Testis (tissue), 3 donors: ENCODE data around the gene UVRAG. TPM values are rescaled to one million over a fixed set of nuclear protein-coding genes. Genes with fewer than 3 reads are reported as not detected.
"Not testable (repeated sequence)": the region's sequence is repeated elsewhere in the genome, so short reads cannot be mapped to it uniquely, and the experiment has no call there.

ENCODE experiments used
- DNase-seq: peaks from one replicate; pipeline ENCODE4 v3.0.0-alpha.2; 2019
- H3K27ac ChIP-seq, 2 donors: fragments of 200-600 bp; sonication (generic); one replicate each; pipeline ENCODE4 v1.5.1; 2019
- H3K27me3 ChIP-seq: fragments of 200-600 bp; sonication (generic); one replicate; pipeline ENCODE4 v1.5.1; 2019
- H3K36me3 ChIP-seq: fragments of 200-600 bp; sonication (generic); one replicate; pipeline ENCODE4 v1.5.1; 2017; ENCODE audit warnings: low read depth; ENCODE audit errors: missing control alignments
- H3K4me1 ChIP-seq: fragments of 200-600 bp; sonication (generic); one replicate; pipeline ENCODE4 v1.5.1; 2019
- H3K4me3 ChIP-seq, 2 donors: fragments of 200-600 bp; sonication (generic); one replicate each; pipeline ENCODE4 v1.5.1; 2017 to 2019
- H3K9me3 ChIP-seq: fragments of 200-600 bp; sonication (generic); one replicate; pipeline ENCODE4 v1.5.1; 2017
- POLR2A ChIP-seq: fragments of 450-650 bp; IDR thresholded peaks from one replicate; pipeline ENCODE4 v1.6.1; 2017; ENCODE audit warnings: antibody characterized with exemption, mild to moderate bottlenecking, moderate library complexity
- WGBS, 2 donors: methylation state at CpG; one replicate each; pipeline ENCODE4 v1.1.5; 2018; 5-methylcytosine and 5-hydroxymethylcytosine counted together
- intact Hi-C: fragments of 100-400 bp; cut with DNase I; formaldehyde crosslinking; loops from one replicate; pipeline ENCODE4 v1.15.1; 2023; ENCODE audit warnings: low total_unique reads
- polyA plus RNA-seq: library from polyadenylated mRNA; stranded (reverse); fragments of 350-450 nt; fragmentation: Illumina TruSeq; extraction: RNeasy Lipid Tissue Mini Kit (QIAGEN cat#74804); gene quantifications from one replicate; pipeline ENCODE4 v1.2.3, GENCODE V29; 2014; ENCODE audit warnings: low read depth, low replicate concordance; ENCODE audit not compliant: insufficient read depth
- total RNA-seq, 2 donors: library from RNA; depleted of rRNA; stranded (reverse); fragments of >200 nt; gene quantifications; one replicate each; pipeline ENCODE4 v1.2.3, GENCODE V29; 2016
- TF ChIP-seq, protein P1 (sequence below), 3 experiments: fragments of 450-650 bp in 2 of 3; fragments of 200-600 bp in 1 of 3; sonication (generic) in 1 of 3; IDR thresholded peaks; one replicate each; pipeline ENCODE4 v1.5.1; 2016 to 2019; ENCODE audit warnings: antibody characterized with exemption in 3 of 3, mild to moderate bottlenecking in 2 of 3, moderate library complexity in 1 of 3

Gene UVRAG
- total and polyA plus RNA-seq, 3 donors from 2014 or later = 10.8 to 22.4 (median 20.1) TPM

DNA sequence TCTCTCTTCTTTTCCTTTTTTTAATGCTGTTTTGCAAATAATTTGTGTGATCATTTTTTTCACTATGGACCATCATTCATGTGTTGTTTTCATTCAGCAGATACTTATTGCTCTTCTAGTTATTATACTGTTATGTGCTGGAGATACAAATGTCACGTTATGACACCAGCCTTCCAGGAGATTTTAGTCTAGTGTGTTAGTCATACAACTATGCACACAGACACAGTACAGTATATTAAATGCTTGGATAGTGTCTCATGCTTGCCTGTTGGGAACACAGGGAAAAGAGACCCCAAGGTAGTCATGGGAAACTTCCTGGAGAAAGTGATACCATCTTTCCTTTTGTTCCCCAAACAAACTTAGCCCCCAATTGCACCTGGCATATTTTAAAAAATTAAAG, 116.1 kb downstream of the UVRAG start:
- Histone ChIP-seq H3K9me3 (no peaks in the 10 kb centered on the region), H3K27me3 (no peaks in the 10 kb centered on the region), H3K4me3 (no peak overlapping the region), H3K4me1 (no peaks in the 10 kb centered on the region), H3K36me3 (no peaks in the 10 kb centered on the region), H3K27ac (no peak overlapping the region)
- DNase-seq = no peak
- 82 to 90% methylated on average over 1 of the region's 1 CpG for WGBS, 2 donors
- intact Hi-C loops = no loop called here
- TF ChIP-seq, protein P1, sequence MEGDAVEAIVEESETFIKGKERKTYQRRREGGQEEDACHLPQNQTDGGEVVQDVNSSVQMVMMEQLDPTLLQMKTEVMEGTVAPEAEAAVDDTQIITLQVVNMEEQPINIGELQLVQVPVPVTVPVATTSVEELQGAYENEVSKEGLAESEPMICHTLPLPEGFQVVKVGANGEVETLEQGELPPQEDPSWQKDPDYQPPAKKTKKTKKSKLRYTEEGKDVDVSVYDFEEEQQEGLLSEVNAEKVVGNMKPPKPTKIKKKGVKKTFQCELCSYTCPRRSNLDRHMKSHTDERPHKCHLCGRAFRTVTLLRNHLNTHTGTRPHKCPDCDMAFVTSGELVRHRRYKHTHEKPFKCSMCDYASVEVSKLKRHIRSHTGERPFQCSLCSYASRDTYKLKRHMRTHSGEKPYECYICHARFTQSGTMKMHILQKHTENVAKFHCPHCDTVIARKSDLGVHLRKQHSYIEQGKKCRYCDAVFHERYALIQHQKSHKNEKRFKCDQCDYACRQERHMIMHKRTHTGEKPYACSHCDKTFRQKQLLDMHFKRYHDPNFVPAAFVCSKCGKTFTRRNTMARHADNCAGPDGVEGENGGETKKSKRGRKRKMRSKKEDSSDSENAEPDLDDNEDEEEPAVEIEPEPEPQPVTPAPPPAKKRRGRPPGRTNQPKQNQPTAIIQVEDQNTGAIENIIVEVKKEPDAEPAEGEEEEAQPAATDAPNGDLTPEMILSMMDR (IDR thresholded peaks at IDR 0.05) = no peak
- no peak for TF ChIP-seq POLR2A

GRCh38 chr11:75933736-75934135, 118.7 kb downstream of the UVRAG start:
- intact Hi-C loops, H3K9me3 ChIP-seq, H3K4me3 ChIP-seq, H3K27me3 ChIP-seq, H3K27ac ChIP-seq, H3K36me3 ChIP-seq, DNase-seq, H3K4me1 ChIP-seq: not testable (repeated sequence)
- WGBS, 2 donors = 75 to 91% methylated on average over 1 of the region's 1 CpG

DNA sequence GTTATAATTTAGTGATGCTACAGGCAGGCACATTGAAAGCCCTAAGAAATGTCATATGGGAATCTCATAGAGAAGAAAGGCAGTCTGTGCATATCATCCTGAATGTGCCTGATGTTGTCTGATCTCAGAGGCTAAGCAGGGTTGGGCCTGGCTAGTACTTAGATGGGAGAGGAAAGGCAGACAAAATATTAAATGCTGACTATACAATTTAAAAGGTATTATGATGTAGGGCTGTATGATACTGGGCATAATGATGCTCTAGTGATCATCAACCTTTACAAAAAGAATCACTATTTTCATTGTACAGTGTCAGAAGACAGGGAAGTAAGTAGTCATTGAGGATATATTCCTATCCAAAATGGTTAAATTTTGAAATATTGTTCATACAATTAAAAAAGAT, 119.8 kb downstream of the UVRAG start:
- intact Hi-C loops = no loop called here
- H3K9me3 ChIP-seq = no peaks in the 10 kb centered on the region
- DNase-seq = no peak

DNA sequence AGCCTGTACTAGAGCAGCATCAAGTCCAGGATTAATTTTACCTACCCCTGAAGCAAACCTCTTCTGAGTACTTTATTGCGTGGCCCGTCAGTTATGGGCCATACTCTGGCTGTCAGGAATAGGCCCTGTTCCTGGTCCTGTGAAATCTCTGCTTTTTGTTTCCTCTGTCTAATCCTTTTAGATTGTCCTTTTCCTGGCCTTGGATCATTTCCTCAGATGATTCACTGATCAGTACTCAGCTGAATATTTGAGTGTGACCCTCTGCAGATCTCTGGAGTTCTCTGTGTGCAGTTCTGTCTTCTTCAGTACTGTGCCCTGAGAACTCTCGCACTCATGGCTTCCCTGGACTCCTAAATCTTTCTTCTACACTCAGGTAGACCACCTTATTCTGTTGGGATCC, 123.5 kb downstream of the UVRAG start:
- WGBS, 2 donors = 90 to 94% methylated on average over 3 of the region's 3 CpGs

More for the DNA sequence above, 119.8 kb downstream of the UVRAG start:
- H3K27me3 ChIP-seq = no peaks in the 10 kb centered on the region
- TF ChIP-seq, protein P1 (IDR thresholded peaks at IDR 0.05) = no peak
- no peak for TF ChIP-seq POLR2A
- no peak overlapping the region for H3K27ac ChIP-seq
- no peaks in the 10 kb centered on the region for H3K36me3 ChIP-seq
- no peaks in the 10 kb centered on the region for H3K4me1 ChIP-seq
- H3K4me3 ChIP-seq = no peak overlapping the region

GRCh38 chr11:75939516-75939915, 124.5 kb downstream of the UVRAG start:
- Histone ChIP-seq H3K27ac (no peak overlapping the region), H3K36me3 (no peaks in the 10 kb centered on the region), H3K9me3 (no peaks in the 10 kb centered on the region), H3K4me1 (no peaks in the 10 kb centered on the region), H3K27me3 (no peaks in the 10 kb centered on the region), H3K4me3 (no peak overlapping the region)
- 82 to 87% methylated on average over 1 of the region's 1 CpG for WGBS, 2 donors
- intact Hi-C loops = no loop called here
- DNase-seq = no peak
- TF ChIP-seq, protein P1 (IDR thresholded peaks at IDR 0.05) = no peak
- no peak for TF ChIP-seq POLR2A

More for the DNA sequence above, 123.5 kb downstream of the UVRAG start:
- no peaks in the 10 kb centered on the region for H3K36me3 ChIP-seq
- TF ChIP-seq, protein P1 (IDR thresholded peaks at IDR 0.05) = no peak
- TF ChIP-seq POLR2A = no peak
- H3K27me3 ChIP-seq = no peaks in the 10 kb centered on the region
- no peaks in the 10 kb centered on the region for H3K4me1 ChIP-seq
- no peak overlapping the region for H3K27ac ChIP-seq
- intact Hi-C loops = no loop called here
- no peak overlapping the region for H3K4me3 ChIP-seq
- DNase-seq = no peak
- H3K9me3 ChIP-seq = no peaks in the 10 kb centered on the region
